Astrocyte (in vitro differentiated cells and primary cell): Measurements from ENCODE around the gene METTL8. TPM values are rescaled to one million over a fixed set of nuclear protein-coding genes. Genes with fewer than 3 reads are reported as not detected.

Experiments used
- DNase-seq: peaks from one replicate; pipeline ENCODE4 v3.0.0-alpha.2; 2010; ENCODE audit warnings: low read depth
- FAIRE-seq: peaks from 2 replicates; lab custom pipeline; 2011; peaks lifted over from hg19 to GRCh38; lab: Jason Lieb, UNC
- H2AFZ ChIP-seq: 2 replicates; pipeline ENCODE4 v1.6.0; 2012; ENCODE audit warnings: low read depth, low read length, inconsistent platforms
- H3K27ac ChIP-seq: 2 replicates; pipeline ENCODE4 v1.5.1; 2011; ENCODE audit warnings: low read depth, low read length, inconsistent platforms
- H3K27me3 ChIP-seq: 2 replicates; pipeline ENCODE4 v1.6.0; 2011; ENCODE audit warnings: low read length, inconsistent platforms; ENCODE audit not compliant: insufficient read depth
- H3K36me3 ChIP-seq: 2 replicates; pipeline ENCODE4 v1.5.1; 2011; ENCODE audit warnings: low read length, inconsistent platforms; ENCODE audit not compliant: insufficient read depth
- H3K4me1 ChIP-seq: 2 replicates; pipeline ENCODE4 v1.5.1; 2011; ENCODE audit warnings: low read length, inconsistent platforms; ENCODE audit not compliant: insufficient read depth
- H3K4me2 ChIP-seq: 2 replicates; pipeline ENCODE4 v1.6.0; 2012; ENCODE audit warnings: low read length, inconsistent platforms
- H3K4me3 ChIP-seq: 2 replicates; pipeline ENCODE4 v1.5.1; 2011; ENCODE audit warnings: low read depth, mild to moderate bottlenecking, low read length, inconsistent platforms; ENCODE audit not compliant: insufficient read depth
- H3K79me2 ChIP-seq: 2 replicates; pipeline ENCODE4 v1.6.0; 2012; ENCODE audit warnings: mild to moderate bottlenecking, low read length, inconsistent platforms; ENCODE audit not compliant: insufficient read depth
- H3K9ac ChIP-seq: 2 replicates; pipeline ENCODE4 v1.6.0; 2012; ENCODE audit warnings: mild to moderate bottlenecking, low read length, inconsistent platforms
- H3K9me3 ChIP-seq: 2 replicates; pipeline ENCODE4 v1.5.1; 2012; ENCODE audit warnings: low read depth, mild to moderate bottlenecking, low read length, inconsistent platforms; ENCODE audit not compliant: insufficient read depth
- H4K20me1 ChIP-seq: 2 replicates; pipeline ENCODE4 v1.6.0; 2012; ENCODE audit warnings: low read length, inconsistent platforms; ENCODE audit not compliant: insufficient read depth
- H3K27ac Mint-ChIP-seq: one replicate; pipeline ENCODE4 v1.8.0; 2021; ENCODE audit warnings: mild to moderate bottlenecking, mixed read lengths; ENCODE audit not compliant: unreplicated experiment
- H3K27me3 Mint-ChIP-seq: one replicate; pipeline ENCODE4 v1.8.0; 2021; ENCODE audit warnings: low read depth, mixed read lengths; ENCODE audit not compliant: unreplicated experiment
- H3K36me3 Mint-ChIP-seq: one replicate; pipeline ENCODE4 v1.8.0; 2021; ENCODE audit warnings: low read depth, mixed read lengths; ENCODE audit not compliant: unreplicated experiment
- H3K4me1 Mint-ChIP-seq: one replicate; pipeline ENCODE4 v1.8.0; 2021; ENCODE audit warnings: low read depth, mixed read lengths; ENCODE audit not compliant: unreplicated experiment
- H3K4me3 Mint-ChIP-seq: one replicate; pipeline ENCODE4 v1.8.0; 2021; ENCODE audit warnings: mild to moderate bottlenecking, moderate library complexity, mixed read lengths; ENCODE audit not compliant: unreplicated experiment
- H3K9me3 Mint-ChIP-seq: one replicate; pipeline ENCODE4 v1.8.0; 2021; ENCODE audit warnings: mild to moderate bottlenecking, mixed read lengths; ENCODE audit not compliant: unreplicated experiment
- CTCF ChIP-seq: IDR thresholded peaks from 2 replicates; pipeline ENCODE4 v1.5.1; 2011; ENCODE audit warnings: low read depth, mild to moderate bottlenecking, inconsistent platforms, low read length, moderate library complexity; ENCODE audit not compliant: insufficient read depth
- EZH2 ChIP-seq: IDR thresholded peaks from 2 replicates; pipeline ENCODE4 v1.6.1; 2012; ENCODE audit warnings: mild to moderate bottlenecking, low read length, inconsistent platforms; ENCODE audit not compliant: insufficient read depth
- total RNA-seq: library from RNA; stranded (reverse); gene quantifications from 2 replicates; pipeline ENCODE4 v1.2.1, GENCODE V29; 2021

The METTL8 gene
- total RNA-seq, 1 donor from 2014 or later: 40.4 TPM

GRCh38 chr2:171325886-171326585 is 107.8 kb downstream of the METTL8 start:
- no peak for DNase-seq
- no peak overlapping the region for H3K4me2 ChIP-seq

GRCh38 chr2:171323971-171324528 is 109.7 kb downstream of the METTL8 start:
- Mint-ChIP-seq H3K27me3 (no peaks in the 10 kb centered on the region), H3K9me3 (no peaks in the 10 kb centered on the region), H3K4me1 (peaks cover 12% of the 10 kb centered on the region), H3K36me3 (peaks cover 14% of the 10 kb centered on the region), H3K4me3 (no peak overlapping the region), H3K27ac (no peak overlapping the region)
- no peak for FAIRE-seq
- Histone ChIP-seq H3K27me3 (no peaks in the 10 kb centered on the region), H3K27ac (no peak overlapping the region), H3K9me3 (no peaks in the 10 kb centered on the region), H3K4me3 (no peak overlapping the region), H3K4me2 (no peak overlapping the region), H3K4me1 (peaks cover 4% of the 10 kb centered on the region), H3K9ac (no peak overlapping the region), H4K20me1 (no peaks in the 10 kb centered on the region), H3K79me2 (no peaks in the 10 kb centered on the region), H2AFZ (no peak overlapping the region), H3K36me3 (no peaks in the 10 kb centered on the region)
- DNase-seq: no peak
- TF ChIP-seq EZH2 (no peak), CTCF (no peak)

More at GRCh38 chr2:171325886-171326585, 107.8 kb downstream of the METTL8 start:
- no peaks in the 10 kb centered on the region for H3K79me2 ChIP-seq
- no peaks in the 10 kb centered on the region for H3K27me3 Mint-ChIP-seq
- H3K9ac ChIP-seq: no peak overlapping the region
- no peak overlapping the region for H3K4me3 ChIP-seq
- FAIRE-seq: no peak
- H3K27me3 ChIP-seq: no peaks in the 10 kb centered on the region
- H3K9me3 Mint-ChIP-seq: no peaks in the 10 kb centered on the region
- no peaks in the 10 kb centered on the region for H4K20me1 ChIP-seq
- H3K9me3 ChIP-seq: no peaks in the 10 kb centered on the region
- no peaks in the 10 kb centered on the region for H3K36me3 ChIP-seq
- peaks cover 6% of the 10 kb centered on the region for H3K4me1 Mint-ChIP-seq
- no peak overlapping the region for H3K27ac Mint-ChIP-seq
- no peak for TF ChIP-seq EZH2
- no peak for TF ChIP-seq CTCF
- no peak overlapping the region for H3K27ac ChIP-seq
- no peak overlapping the region for H3K4me3 Mint-ChIP-seq
- no peak overlapping the region for H2AFZ ChIP-seq
- H3K4me1 ChIP-seq: no peaks in the 10 kb centered on the region
- peaks cover 12% of the 10 kb centered on the region for H3K36me3 Mint-ChIP-seq

- TF ChIP-seq CTCF: no peak
- no peak for TF ChIP-seq EZH2
- H3K27ac ChIP-seq: no peak overlapping the region
- no peak overlapping the region for H3K4me2 ChIP-seq
- Mint-ChIP-seq H3K36me3 (peaks cover 14% of the 10 kb centered on the region), H3K27me3 (no peaks in the 10 kb centered on the region), H3K4me3 (no peak overlapping the region), H3K4me1 (peaks cover 23% of the 10 kb centered on the region), H3K27ac (no peak overlapping the region), H3K9me3 (no peaks in the 10 kb centered on the region)
- no peaks in the 10 kb centered on the region for H3K79me2 ChIP-seq
- no peak overlapping the region for H3K4me3 ChIP-seq
- DNase-seq (no peak), FAIRE-seq (no peak)
- no peaks in the 10 kb centered on the region for H3K27me3 ChIP-seq
- H3K4me1 ChIP-seq: peaks cover 11% of the 10 kb centered on the region
- H3K9me3 ChIP-seq: no peaks in the 10 kb centered on the region
- H4K20me1 ChIP-seq: no peaks in the 10 kb centered on the region
- no peak overlapping the region for H2AFZ ChIP-seq
- no peaks in the 10 kb centered on the region for H3K36me3 ChIP-seq
- H3K9ac ChIP-seq: no peak overlapping the region
These were observed 110.9 kb downstream of the METTL8 start for GRCh38 chr2:171322928-171323327.
